ENCODE measurements around the gene PITPNC1. TPM values are rescaled to one million over a fixed set of nuclear protein-coding genes. Genes with fewer than 3 reads are reported as not detected.

The PITPNC1 gene
- polyA plus RNA-seq, 1 of the 3 experiments (the other 2 are of a cell fraction): 18.4 TPM

DNA sequence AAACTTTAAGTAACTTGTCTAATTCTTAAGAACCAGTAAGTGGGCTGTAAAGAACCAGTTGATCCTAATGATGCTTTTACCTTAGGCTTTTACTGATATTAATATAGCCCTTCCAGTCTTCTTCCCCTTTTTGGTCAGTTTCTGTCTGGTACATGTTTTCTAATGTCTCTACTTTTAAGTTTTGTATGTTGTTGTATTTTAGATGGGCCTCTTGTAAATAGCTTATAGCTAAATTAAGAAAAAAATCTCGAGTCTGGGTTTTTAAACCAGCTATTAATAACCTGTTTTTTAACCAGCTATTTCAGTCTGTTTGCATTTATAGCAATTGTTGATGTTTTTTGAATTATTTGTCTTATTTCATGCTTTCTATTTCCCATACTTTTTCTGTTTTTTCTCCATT lies 79.0 kb downstream of the PITPNC1 start (continued):
- TF ChIP-seq, protein P1, sequence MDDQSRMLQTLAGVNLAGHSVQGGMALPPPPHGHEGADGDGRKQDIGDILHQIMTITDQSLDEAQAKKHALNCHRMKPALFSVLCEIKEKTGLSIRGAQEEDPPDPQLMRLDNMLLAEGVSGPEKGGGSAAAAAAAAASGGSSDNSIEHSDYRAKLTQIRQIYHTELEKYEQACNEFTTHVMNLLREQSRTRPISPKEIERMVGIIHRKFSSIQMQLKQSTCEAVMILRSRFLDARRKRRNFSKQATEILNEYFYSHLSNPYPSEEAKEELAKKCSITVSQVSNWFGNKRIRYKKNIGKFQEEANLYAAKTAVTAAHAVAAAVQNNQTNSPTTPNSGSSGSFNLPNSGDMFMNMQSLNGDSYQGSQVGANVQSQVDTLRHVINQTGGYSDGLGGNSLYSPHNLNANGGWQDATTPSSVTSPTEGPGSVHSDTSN (IDR thresholded peaks at IDR 0.05): no peak
- TF ChIP-seq TEAD4 (IDR thresholded peaks at IDR 0.05; ENCODE audit: borderline replicate concordance, insufficient read depth) (no peak), POLR2AphosphoS5 (IDR thresholded peaks at IDR 0.05; ENCODE audit: low read depth, low read length) (no peak), EZH2phosphoT487 (IDR thresholded peaks at IDR 0.05; ENCODE audit: borderline replicate concordance, low read depth) (no peak)

DNA sequence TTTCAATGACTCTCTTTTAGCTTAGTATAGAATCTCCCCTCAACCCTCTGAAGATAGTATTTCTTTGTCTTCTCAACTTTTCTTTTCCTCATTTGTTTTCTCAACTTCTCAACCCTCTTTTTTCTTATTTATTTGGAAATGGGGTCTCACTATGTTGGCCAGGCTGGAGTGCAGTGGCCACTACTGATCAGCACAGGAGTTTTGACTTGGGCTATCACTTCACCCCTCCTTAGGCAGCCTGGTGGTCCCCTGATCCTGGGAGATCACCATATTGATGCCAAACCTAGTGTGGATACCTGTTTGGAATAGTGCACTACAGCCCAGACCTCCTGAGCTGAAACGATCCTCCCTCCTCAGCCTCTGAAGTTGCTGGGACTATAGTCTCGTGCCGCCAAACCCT lies 79.8 kb downstream of the PITPNC1 start:
- no peak overlapping the region for H2AFZ ChIP-seq (ENCODE audit: low read depth)
- no peaks in the 10 kb centered on the region for H3K9me2 ChIP-seq
- TF ChIP-seq YY1 (IDR thresholded peaks at IDR 0.05; ENCODE audit: low read depth): no peak
- no peak for TF ChIP-seq RFX5 (IDR thresholded peaks at IDR 0.05; ENCODE audit: low read length)
- TF ChIP-seq TAF1 (IDR thresholded peaks at IDR 0.05; ENCODE audit: borderline replicate concordance, low read depth, low read length): no peak
- TF ChIP-seq, protein P1 (IDR thresholded peaks at IDR 0.05): no peak
- no peak overlapping the region for H3K9ac ChIP-seq
- H3K4me3 ChIP-seq (ENCODE audit: low read depth in 2 of 2, low read length in 1 of 2): no peak overlapping the region
- no peak overlapping the region for H3K27ac ChIP-seq (ENCODE audit: low read depth in 2 of 2, low read length in 1 of 2)
- DNase-seq: no peak
- H3K4me2 ChIP-seq: no peak overlapping the region
- CTCF ChIA-PET: interaction anchor here (0.9 to 2.1 kb wide), 5 partner anchors 10 to 78 kb away, joined by 3 to 10 read pairs (median 6); no protein-coding TSS in a partner anchor
- no peaks in the 10 kb centered on the region for H3F3A ChIP-seq (replicated peaks; ENCODE audit: insufficient read depth)
- no peaks in the 10 kb centered on the region for H3K27me3 ChIP-seq (ENCODE audit: insufficient read depth)
- H3K36me3 ChIP-seq (replicated peaks in 1 of 2; ENCODE audit: control insufficient read depth in 1 of 2, insufficient read depth in 2 of 2, low read length in 1 of 2): peaks cover 0 to 3% of the 10 kb centered on the region in 2 experiments
- H3K4me1 ChIP-seq (ENCODE audit: control insufficient read depth in 1 of 2, insufficient read depth in 2 of 2, low read depth in 1 of 2, low read length in 1 of 2): no peaks in the 10 kb centered on the region
- POLR2A ChIA-PET: no interaction called here
- WGBS (ENCODE audit: low lambda C conversion rate): 93% methylated on average over 3 of the region's 3 CpGs
- H3K9me3 ChIP-seq: no peaks in the 10 kb centered on the region
- H3K79me2 ChIP-seq (ENCODE audit: insufficient read depth): peaks cover 11% of the 10 kb centered on the region
- no peaks in the 10 kb centered on the region for H4K20me1 ChIP-seq (ENCODE audit: insufficient read depth)

DNA sequence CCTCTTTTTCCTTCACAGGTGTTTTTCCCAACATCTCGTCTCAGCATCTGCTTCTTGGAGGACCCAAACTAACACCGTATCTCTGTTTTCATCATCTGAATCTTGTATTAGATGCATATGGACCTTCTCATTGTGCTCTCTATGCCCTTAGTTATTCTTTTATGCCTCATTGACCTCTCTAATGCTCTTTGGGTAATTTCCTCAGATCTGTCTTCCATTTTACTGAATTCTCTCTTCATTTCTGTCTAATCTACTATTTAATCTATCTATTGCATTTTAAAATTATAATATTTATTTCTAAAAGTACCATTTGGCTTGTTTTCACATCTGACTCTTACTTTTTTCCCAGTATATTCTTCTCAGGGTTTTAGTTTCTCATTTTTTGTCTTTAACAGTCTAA lies 81.1 kb downstream of the PITPNC1 start:
- Histone ChIP-seq H4K20me1 (ENCODE audit: insufficient read depth) (no peaks in the 10 kb centered on the region), H2AFZ (ENCODE audit: low read depth) (no peak overlapping the region), H3K4me3 (ENCODE audit: low read depth in 2 of 2, low read length in 1 of 2) (no peak overlapping the region), H3K36me3 (replicated peaks in 1 of 2; ENCODE audit: control insufficient read depth in 1 of 2, insufficient read depth in 2 of 2, low read length in 1 of 2) (peaks cover 0 to 3% of the 10 kb centered on the region in 2 experiments), H3K79me2 (ENCODE audit: insufficient read depth) (peaks cover 7% of the 10 kb centered on the region), H3F3A (replicated peaks; ENCODE audit: insufficient read depth) (no peaks in the 10 kb centered on the region), H3K27me3 (ENCODE audit: insufficient read depth) (no peaks in the 10 kb centered on the region), H3K4me2 (no peak overlapping the region), H3K27ac (ENCODE audit: low read depth in 2 of 2, low read length in 1 of 2) (no peak overlapping the region), H3K9me3 (no peaks in the 10 kb centered on the region), H3K9me2 (no peaks in the 10 kb centered on the region), H3K9ac (no peak overlapping the region), H3K4me1 (ENCODE audit: control insufficient read depth in 1 of 2, insufficient read depth in 2 of 2, low read depth in 1 of 2, low read length in 1 of 2) (no peaks in the 10 kb centered on the region)
- TF ChIP-seq RFX5 (IDR thresholded peaks at IDR 0.05; ENCODE audit: low read length) (no peak), EP300 (IDR thresholded peaks at IDR 0.05; ENCODE audit: borderline replicate concordance in 1 of 2, low read depth in 1 of 2, low read length in 1 of 2) (no peak), RAD21 (IDR thresholded peaks at IDR 0.05; ENCODE audit: low read length) (no peak)
- DNase-seq: no peak
- ChIA-PET POLR2A (no interaction called here), CTCF (no interaction called here)
- 95% methylated on average over 2 of the region's 2 CpGs for WGBS (ENCODE audit: low lambda C conversion rate)
